ENCODE measurements around the gene ZNF853.
"Not testable (repeated sequence)": the region's sequence is repeated elsewhere in the genome, so short reads cannot be mapped to it uniquely, and the experiment has no call there.

The ZNF853 gene

DNA sequence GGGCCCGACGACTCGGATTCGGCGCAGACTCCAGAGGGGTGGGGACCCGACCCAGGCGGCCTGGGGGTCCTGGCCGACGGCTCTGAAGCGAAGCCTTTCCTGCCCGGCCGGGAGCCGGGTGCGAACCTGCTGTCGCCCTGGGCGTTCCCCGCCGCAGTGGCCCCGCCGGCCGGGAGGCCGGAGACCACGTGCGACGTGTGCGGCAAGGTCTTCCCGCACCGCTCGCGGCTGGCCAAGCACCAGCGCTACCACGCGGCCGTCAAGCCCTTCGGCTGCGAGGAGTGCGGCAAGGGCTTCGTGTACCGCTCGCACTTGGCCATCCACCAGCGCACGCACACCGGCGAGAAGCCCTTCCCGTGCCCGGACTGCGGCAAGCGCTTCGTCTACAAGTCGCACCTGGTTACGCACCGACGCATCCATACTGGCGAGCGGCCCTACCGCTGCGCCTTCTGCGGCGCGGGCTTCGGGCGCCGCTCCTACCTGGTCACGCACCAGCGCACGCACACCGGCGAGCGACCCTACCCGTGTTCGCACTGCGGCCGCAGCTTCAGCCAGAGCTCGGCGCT, 37.1 kb downstream of the ZNF853 start:
- DNase-seq (ENCODE audit: low spot score) = no peak

DNA sequence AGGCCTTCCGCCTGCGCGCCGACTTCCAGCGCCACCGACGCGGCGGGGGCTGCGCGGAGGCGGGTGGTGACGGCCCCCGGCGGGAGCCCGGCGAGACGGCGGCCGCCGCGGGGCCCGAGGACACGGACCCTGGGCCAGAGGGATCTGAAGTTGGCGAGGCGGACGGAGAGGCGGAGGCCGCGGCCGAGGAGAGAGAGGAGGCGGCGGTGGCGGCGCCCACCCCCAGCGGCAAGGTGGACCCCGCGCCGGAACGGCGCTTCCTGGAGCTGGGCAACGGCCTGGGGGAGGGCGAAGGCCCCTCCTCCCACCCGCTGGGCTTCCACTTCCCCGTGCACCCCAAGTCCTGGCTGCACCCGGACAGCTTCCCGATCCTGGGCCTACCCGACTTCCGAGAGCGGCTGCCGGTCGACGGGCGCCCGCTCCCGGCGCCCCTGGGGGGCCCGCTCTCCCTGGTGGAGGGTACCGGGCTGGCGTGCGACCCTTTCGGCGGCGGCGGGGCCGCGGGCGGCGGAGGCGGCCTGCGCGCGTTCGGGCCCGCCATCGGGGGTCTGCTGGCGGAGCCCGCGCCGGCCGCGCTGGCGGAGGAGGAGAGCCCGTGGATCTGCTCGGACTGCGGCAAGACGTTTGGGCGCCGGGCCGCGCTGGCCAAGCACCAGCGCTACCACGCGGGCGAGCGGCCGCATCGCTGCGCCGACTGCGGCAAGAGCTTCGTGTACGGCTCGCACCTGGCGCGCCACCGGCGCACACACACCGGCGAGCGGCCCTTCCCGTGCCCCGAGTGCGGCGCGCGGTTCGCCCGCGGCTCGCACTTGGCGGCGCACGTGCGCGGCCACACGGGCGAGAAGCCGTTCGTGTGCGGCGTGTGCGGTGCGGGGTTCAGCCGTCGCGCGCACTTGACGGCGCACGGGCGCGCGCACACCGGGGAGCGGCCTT, 37.9 kb downstream of the ZNF853 start:
- DNase-seq (ENCODE audit: low spot score) = no peak

DNA sequence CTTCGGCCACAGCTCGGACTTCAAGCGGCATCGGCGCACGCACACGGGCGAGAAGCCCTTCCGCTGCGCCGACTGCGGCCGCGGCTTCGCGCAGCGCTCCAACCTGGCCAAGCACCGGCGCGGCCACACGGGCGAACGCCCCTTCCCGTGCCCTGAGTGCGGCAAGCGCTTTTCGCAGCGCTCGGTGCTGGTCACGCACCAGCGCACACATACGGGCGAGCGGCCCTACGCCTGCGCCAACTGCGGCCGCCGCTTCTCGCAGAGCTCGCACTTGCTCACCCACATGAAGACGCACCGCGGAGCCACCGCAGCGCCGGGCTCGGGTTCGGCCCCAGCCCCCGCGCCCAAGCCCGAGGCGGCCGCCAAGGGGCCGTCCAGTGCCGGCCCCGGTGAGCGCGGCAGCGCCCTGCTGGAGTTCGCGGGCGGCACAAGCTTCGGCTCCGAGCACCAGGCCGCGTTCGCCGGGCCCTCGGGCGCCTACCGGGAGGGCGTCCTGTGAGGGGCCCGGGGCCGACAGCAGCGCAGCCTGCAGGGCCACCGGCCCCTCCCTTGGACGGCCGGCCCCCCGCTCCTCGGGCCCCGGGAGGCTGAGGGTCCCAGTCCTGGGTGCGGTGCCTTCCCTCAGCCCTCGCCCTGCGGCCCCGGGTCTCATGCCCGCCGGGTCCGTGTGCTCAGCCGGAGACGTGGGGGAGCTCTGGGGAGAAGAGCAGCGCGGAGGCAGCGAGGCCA, 38.9 kb downstream of the ZNF853 start:
- DNase-seq (ENCODE audit: low spot score) = no peak

DNA sequence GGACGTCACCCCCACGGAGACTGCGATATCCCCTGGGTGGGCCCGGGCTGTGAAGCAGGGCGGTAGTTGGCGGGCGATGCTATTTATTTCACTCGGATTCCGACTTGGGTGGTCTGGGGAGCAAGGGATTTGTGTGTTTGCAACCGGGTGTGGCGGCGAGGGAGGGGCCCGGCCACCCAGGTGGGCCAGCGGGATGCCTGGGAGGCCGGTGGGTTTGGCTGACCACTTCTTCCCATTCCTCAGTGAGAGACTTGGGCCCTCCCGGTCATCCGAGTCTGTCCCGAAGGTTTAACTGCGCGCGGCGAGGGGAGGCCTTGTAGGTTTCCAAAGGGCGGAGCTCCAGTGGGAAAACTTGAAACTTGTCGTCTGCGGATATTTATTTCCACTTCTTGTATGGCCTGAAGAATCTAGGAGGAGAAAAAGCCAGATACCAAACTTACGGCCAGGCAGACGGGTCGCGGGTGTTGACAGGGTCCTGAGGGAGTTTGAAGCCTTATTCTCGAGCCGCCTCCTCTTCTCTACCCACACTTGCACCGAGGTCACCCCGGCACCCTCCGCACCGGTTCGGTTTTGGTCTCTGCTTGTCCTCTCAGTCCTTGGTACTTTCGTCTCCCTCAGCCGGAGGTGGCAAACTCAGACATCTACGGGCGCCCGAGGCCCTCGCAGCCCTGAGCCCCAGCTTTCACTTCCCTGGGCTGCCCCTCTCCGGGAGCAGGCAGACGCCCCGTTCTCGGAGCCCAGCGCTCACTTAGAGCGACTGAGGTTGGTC, 39.6 kb downstream of the ZNF853 start:
- no peak for DNase-seq (ENCODE audit: low spot score)

DNA sequence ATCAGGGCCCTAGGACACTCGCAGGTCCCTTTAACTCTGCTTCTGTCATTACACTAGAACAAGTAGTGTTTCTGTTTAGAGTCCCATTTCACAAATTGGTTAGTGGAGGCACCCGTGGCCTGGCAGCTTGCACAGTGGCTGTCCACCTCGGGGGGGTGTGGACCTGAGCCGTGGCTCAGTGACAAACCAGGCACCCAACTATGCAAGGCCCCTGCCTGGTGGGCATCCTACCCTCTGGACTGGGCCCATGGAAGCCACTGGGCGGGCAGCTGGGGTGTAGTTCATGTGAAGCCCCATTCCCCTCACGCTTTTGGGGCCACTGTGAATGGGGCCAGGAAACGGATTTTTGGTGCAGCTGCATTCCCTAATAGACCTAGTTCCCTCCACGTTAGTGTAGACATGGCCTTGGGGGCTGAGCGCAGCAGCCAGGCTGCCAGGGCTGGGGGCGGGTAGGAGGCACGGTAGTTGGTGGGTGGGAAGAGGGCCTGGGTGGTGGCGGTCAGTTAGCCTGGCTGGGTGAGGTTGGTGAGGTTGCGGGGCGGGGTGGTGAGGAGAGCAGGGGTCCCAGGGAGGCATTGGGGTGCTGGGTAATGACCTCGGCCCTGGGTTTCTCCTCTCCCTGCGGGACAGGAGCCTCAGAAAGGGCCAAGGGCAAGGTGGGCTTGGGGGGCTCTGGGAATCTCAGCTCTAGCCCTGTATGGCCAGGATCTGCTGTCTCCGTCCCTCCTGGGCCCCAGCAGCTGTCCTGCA, 40.4 kb downstream of the ZNF853 start:
- DNase-seq (ENCODE audit: low spot score) = no peak

GRCh38 chr7:6656413-6656812, 41.0 kb downstream of the ZNF853 start:
- no peak for DNase-seq (ENCODE audit: low spot score)

DNA sequence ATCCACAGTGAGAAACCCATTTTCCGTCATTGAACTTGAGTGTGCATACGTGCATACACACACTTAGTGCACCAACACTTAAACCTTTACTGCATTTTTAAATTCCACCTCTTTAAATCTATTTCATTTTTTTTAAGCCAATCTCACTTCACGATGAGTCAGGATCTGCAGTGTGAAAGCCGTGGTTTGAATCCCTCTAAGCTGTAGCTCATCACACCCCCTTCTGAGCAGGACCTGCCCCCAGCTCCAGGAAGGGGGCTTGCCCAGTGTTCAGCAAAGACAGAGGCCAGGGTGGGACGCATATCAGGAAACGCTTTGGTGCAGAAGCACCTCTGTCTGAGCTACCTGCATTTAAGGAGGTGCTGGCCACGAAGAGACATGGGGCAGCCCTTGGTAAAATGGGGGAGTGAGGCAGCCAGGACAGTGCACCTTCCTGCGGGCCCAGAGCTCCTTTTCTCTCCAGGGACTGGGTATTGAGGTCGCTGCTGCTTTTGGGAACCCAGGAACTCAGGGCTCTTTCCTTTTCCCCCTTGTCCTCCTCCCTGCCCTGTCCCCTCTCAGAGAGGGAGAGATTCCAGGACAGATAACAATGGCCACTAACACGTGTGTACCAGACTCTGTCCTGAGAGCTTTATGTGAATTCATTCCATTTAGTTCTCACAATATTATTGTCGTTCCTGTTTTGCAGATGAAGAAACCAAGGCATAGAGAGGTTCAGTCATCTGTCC, 43.4 kb downstream of the ZNF853 start:
- no peak for DNase-seq (ENCODE audit: low spot score)

DNA sequence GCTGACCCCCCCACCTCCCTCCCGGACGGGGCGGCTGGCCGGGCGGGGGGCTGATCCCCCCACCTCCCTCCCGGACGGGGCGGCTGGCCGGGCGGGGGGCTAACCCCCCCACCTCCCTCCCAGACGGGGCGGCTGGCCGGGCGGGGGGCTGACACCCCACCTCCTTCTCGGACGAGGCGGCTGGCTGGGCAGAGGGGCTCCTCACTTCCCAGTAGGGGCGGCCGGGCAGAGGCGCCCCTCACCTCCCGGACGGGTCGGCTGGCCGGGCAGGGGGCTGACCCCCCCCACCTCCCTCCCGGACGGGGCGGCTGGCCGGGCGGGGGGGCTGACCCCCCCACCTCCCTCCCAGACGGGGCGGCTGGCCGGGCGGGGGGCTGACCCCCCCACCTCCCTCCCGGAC, 55.4 kb downstream of the ZNF853 start:
- DNase-seq (ENCODE audit: low spot score) = not testable (repeated sequence)

Measured in CD4-positive, alpha-beta T cell treated with Interleukin-2 at 100 ng/mL for 4 hours (primary cell).